GM19238 (cell line): ENCODE results near the gene ESPN.

ENCODE experiments used
- DNase-seq: peaks from one replicate; pipeline ENCODE4 v3.0.0; 2011; ENCODE audit warnings: low spot score; ENCODE audit not compliant: insufficient read length

The ESPN gene

GRCh38 chr1:6495540-6496364 lies 71.2 kb downstream of the ESPN start:
- DNase-seq = no peak

- DNase-seq = no peak
Measured at GRCh38 chr1:6496365-6496721, 71.8 kb downstream of the ESPN start.

DNA sequence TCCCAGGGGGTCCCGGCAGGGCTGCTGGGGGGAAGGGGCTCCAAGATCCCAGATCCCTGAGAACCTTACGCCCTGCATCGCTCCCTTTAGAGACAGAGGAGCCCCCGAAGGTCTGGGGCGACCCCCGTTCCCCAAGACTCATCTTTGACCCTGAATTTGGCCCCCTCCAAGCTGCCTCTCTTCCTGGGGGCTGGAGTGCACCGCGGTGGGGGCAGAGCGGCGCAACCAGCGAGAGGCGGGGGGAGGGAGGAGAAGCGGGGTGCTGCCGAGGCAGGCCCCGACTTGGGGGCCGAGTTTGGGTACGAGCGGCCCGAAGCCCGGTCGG lies 72.3 kb downstream of the ESPN start:
- no peak for DNase-seq

- no peak for DNase-seq
Measured at GRCh38 chr1:6497215-6497866, 72.8 kb downstream of the ESPN start.

DNA sequence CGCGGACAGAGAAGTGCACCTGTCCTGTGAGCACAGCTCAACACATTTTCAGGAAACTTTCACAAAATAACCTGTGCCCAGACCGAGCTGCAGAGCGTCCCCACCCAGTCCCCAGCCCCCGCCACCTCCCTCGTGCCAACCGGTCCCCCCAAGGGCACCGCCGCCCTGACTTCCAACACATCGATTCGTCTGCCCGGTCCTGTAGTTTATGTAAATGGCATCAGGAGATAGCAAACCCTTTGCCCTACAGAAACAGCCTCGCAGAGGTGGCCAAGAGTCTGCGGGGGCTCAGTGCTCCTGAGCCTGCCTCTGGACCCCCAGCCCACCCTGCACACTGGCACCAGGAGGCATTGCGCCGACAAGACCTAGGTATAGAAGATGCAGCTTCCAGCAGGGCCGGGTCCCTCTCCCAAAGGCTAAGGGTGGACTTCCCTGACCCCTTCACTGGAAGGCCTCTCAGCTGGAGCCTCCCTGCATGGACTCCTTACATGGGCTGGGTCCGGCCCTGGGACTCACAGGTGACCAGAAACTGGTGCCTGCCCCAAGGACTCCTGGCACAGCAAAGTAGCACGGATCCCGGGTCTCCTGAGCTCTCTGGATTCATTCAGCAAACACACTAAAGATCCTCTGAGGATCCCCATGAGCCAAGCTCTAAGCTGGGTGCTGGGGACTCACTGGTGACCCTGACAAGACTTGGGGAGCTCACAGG lies 73.4 kb downstream of the ESPN start:
- no peak for DNase-seq

GRCh38 chr1:6498576-6499111 lies 74.1 kb downstream of the ESPN start:
- no peak for DNase-seq

DNA sequence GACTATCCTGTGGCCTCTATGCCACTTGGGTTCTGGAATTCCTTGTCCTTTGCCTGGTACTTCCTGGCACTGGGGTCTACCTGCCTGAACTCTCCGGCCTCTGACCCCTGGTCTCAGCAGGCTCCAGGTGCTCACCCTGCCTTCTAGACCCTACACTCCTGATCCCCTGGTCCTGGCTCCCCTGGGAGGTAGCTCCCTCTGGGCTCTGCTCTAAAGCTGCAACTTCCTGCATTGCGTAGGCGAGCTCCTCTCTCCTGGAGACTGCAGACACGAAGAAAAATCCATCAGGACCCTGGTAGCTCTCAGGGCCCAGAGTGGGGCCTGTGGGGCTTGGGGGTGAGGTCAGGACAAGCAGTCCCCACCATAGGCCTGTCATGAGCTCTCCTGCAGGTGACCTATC lies 74.7 kb downstream of the ESPN start:
- no peak for DNase-seq

- DNase-seq = no peak
Measured at GRCh38 chr1:6500544-6501278, 76.1 kb downstream of the ESPN start.

DNA sequence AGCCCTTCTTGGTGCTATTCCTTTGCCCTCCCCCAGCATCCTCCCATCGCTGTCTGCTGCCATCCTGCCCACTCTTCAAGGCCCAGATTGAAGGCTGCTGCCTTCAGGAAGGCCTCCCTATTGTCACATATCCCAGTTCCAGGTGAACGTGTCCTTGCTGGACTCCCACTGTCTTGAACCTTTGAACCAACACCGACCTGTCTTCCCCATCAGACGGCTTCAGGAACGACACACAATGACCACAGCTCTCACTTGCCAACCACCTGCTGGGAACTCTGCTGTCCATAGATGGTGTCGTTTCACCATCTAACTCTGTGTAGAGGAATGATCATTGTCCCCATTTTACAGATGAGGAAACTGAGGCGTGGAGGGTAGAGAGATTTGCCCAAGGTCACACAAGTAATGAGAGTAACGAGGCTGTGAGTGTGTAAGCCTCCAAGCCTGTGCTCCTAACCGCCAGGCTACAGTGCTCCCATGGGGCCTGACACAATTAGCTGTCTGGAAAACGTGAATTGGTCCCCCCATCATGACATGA lies 76.8 kb downstream of the ESPN start:
- no peak for DNase-seq

- DNase-seq = no peak
Measured at GRCh38 chr1:6502000-6502891, 77.7 kb downstream of the ESPN start.

- no peak for DNase-seq
Measured at GRCh38 chr1:6503884-6504602, 79.5 kb downstream of the ESPN start.

- no peak for DNase-seq
Measured at GRCh38 chr1:6504887-6505286, 80.3 kb downstream of the ESPN start.

DNA sequence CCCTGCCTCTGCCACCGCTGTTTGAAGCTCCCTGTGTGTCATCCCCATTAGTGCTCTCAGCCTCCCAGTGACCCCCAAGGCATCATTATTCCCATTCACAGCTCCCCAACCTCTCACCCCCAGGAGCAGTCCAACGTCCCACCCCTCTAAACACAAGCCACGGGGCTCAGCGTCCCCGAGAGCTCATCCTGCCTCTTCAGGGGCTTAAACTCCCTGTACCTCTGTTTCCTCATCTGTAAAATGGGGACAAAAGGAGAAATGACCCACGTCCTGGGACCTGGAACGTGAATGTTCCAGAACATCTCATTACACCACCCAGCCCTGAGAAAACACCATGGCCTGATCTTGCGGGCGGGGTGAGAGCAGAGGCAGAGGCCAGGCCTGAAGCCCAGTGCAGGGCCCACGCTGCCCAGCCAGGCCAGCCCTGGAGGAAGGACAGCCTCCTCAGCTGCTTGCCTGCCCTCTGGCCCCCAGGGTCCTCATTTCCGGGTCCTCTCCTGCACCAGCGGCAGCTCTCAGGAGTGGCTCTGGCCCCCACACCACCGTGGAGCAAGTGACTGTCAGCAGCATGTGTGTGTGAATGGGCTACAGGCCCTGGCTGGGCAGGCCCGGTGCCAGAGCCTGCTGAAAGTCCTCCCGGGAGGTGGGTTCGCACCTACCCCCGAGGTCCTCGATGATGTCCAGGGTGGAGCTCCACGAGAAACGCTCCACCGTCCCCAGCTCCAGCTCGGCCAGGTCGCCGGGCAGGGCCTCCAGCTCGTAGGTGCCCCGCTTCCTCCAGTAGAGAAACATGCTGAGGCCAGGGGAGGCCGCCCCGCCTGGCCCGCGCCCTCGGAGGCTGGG lies 81.0 kb downstream of the ESPN start:
- DNase-seq = no peak

- no peak for DNase-seq
Measured at GRCh38 chr1:6506210-6507036, 81.8 kb downstream of the ESPN start.

GRCh38 chr1:6507037-6507428 lies 82.5 kb downstream of the ESPN start:
- DNase-seq = no peak

DNA sequence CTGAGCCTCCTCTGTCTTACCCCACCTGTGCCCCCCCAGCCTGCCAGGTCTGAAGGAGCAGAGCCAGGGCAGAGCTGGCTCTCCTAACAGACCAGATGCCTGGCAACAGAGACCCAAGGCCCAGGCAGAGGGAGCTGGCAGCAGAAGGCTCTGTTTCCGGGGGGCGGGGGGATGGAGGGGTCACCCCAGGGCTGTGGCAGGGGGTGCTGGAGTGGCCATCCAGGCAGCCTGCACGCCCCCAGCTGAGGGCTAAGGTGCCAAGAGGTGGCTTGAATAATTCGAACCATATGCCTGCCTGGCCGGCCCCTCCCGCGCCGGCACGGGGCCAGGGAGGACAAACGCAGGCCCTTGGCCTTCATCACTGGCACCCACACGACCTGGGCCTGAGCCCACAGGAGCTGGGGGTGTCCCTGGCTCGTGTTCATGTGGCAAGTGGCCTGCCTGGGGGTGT lies 82.9 kb downstream of the ESPN start:
- DNase-seq = no peak

GRCh38 chr1:6508154-6508815 lies 83.7 kb downstream of the ESPN start:
- DNase-seq = no peak
